GM12892 (cell line): ENCODE data around the gene LIPH.

Source experiments
- POLR2A ChIP-seq: IDR thresholded peaks from 2 replicates; pipeline ENCODE4 v1.6.1; 2011; ENCODE audit warnings: low read depth, low read length, control low read depth
- POLR2AphosphoS5 ChIP-seq: IDR thresholded peaks from 2 replicates; pipeline ENCODE4 v1.6.1; 2011; ENCODE audit warnings: low read depth, low read length, control low read depth
- TAF1 ChIP-seq: IDR thresholded peaks from 2 replicates; pipeline ENCODE4 v1.6.1; 2011; ENCODE audit warnings: low read depth, mild to moderate bottlenecking, control low read depth, low read length, borderline replicate concordance

GRCh38 chr3:185504636-185505035 lies 47.8 kb downstream of the LIPH start:
- TF ChIP-seq POLR2A (no peak), TAF1 (no peak), POLR2AphosphoS5 (no peak)
